Measurements from ENCODE around the gene SEZ6L2. TPM values are rescaled to one million over a fixed set of nuclear protein-coding genes. Genes with fewer than 3 reads are reported as not detected.
A peak's percentile ranks its signal among the peaks of the same experiment; 100 is the strongest.

The SEZ6L2 gene
- total and polyA plus RNA-seq, 9 of the 15 experiments (the other 6 are each of a cell fraction or from before 2014, with no cell fraction given), result 0.10 to 2.1 (median 0.72) TPM

GRCh38 chr16:29876594-29877249 lies 22.6 kb downstream of the SEZ6L2 start:
- H3K4me1 ChIP-seq (replicated peaks in 1 of 2; ENCODE audit: control insufficient read depth in 2 of 2, insufficient read depth in 2 of 2, low read length in 2 of 2), result peaks cover 8 to 37% of the 10 kb centered on the region in 2 experiments; a peak in 4 of 5 replicates
- H3K27ac ChIP-seq (ENCODE audit: extremely low read depth, low read depth, low read length), result no peak overlapping the region
- H3K4me3 ChIP-seq, result peak overlapping the region; percentile 41
- H3K27me3 ChIP-seq (ENCODE audit: control insufficient read depth in 2 of 2, insufficient read depth in 2 of 2, low read length in 2 of 2), result peaks cover 6 to 7% of the 10 kb centered on the region in 2 experiments; a peak in 4 of 5 replicates
- H4K20me1 ChIP-seq (replicated peaks; ENCODE audit: control insufficient read depth, insufficient read depth, low read length), result no peaks in the 10 kb centered on the region
- no peaks in the 10 kb centered on the region for H3K36me3 ChIP-seq (ENCODE audit: control insufficient read depth, insufficient read depth, low read length)
- in situ Hi-C loops (cut with MboI) (no loop called here), intact Hi-C loops (cut with micrococcal nuclease) (no loop called here)
- H3K9me3 ChIP-seq (replicated peaks; ENCODE audit: control insufficient read depth, insufficient read depth, low read depth, low read length), result no peaks in the 10 kb centered on the region
- H3K79me2 ChIP-seq (ENCODE audit: control insufficient read depth, insufficient read depth, low read length), result no peaks in the 10 kb centered on the region
- peak; percentile 64 for ATAC-seq
- H3K9ac ChIP-seq (ENCODE audit: insufficient read depth in 1 of 2, low read depth in 2 of 2, low read length in 2 of 2), result peak overlapping the region in 1 of 2 experiments; percentile 77; a peak in 2 of 4 replicates
- BruUV-seq (replicated peaks), result no TSS peak
- ChIA-PET POLR2A (interaction anchor here (0.9 to 1.8 kb wide), 4 partner anchors 12 to 128 kb away, joined by 3 to 6 read pairs (median 4); partner anchors contain the start of genes CDIPT and KCTD13), CTCF (ENCODE audit: low intra/inter-chr PET ratio) (no interaction called here)
- peak overlapping the region; percentile 77 for H3K4me2 ChIP-seq (ENCODE audit: insufficient read depth, low read length)
- FAIRE-seq, result no peak
- H2AFZ ChIP-seq (ENCODE audit: low read depth, low read length), result peak overlapping the region; percentile 94
- DNase-seq (ENCODE audit: extremely low read depth in 1 of 4, low spot score in 3 of 4), result peak; percentile 42 to 72 (median 60)
- no peaks in the 10 kb centered on the region for H3K9me1 ChIP-seq (ENCODE audit: control insufficient read depth, insufficient read depth, low read length)
- WGBS (ENCODE audit: insufficient coverage, low coverage, missing lambda C conversion rate), result 1% methylated on average over 33 of the region's 45 CpGs
- TF ChIP-seq ZNF197 (CRISPR knock-in tag; IDR thresholded peaks at IDR 0.05; ENCODE audit: low read depth) (no peak), DPF2 (IDR thresholded peaks at IDR 0.05) (no peak), BCOR (IDR thresholded peaks at IDR 0.05) (no peak), RFX7 (CRISPR knock-in tag; IDR thresholded peaks at IDR 0.05) (no peak), FOSL1 (tag; conservative IDR thresholded peaks at IDR 0.05) (0 out of 2 replicates have a peak, but pooled peaks have one; percentile 17), ZNF583 (CRISPR knock-in tag; IDR thresholded peaks at IDR 0.05) (no peak), RAD21 (CRISPR knock-in tag; conservative IDR thresholded peaks at IDR 0.05 in 1 of 2, IDR thresholded peaks at IDR 0.05 in 1 of 2) (no peak), ETV6 (IDR thresholded peaks at IDR 0.05; ENCODE audit: borderline replicate concordance in 1 of 2, low read depth in 2 of 2, low read length in 1 of 2) (no peak), ETV6 (CRISPR knock-in tag; IDR thresholded peaks at IDR 0.05; ENCODE audit: borderline replicate concordance) (no peak), E2F1 (CRISPR knock-in tag; IDR thresholded peaks at IDR 0.05) (no peak)

Data from K562 (cell line).